Endothelial cell (in vitro differentiated cells): Measurements from ENCODE around the gene RGS7. TPM values are rescaled to one million over a fixed set of nuclear protein-coding genes. Genes with fewer than 3 reads are reported as not detected.

Experiments used
- DNase-seq: peaks from one replicate; pipeline ENCODE4 v3.0.0; 2021; ENCODE audit warnings: low spot score
- H3K27ac Mint-ChIP-seq: one replicate; pipeline ENCODE4 v1.8.0; 2021; ENCODE audit warnings: mixed read lengths, inconsistent platforms; ENCODE audit not compliant: unreplicated experiment
- H3K27me3 Mint-ChIP-seq: one replicate; pipeline ENCODE4 v1.8.0; 2021; ENCODE audit warnings: mild to moderate bottlenecking, moderate library complexity, mixed read lengths, inconsistent platforms; ENCODE audit not compliant: unreplicated experiment
- H3K36me3 Mint-ChIP-seq: one replicate; pipeline ENCODE4 v1.8.0; 2021; ENCODE audit warnings: mild to moderate bottlenecking, low read depth, mixed read lengths, inconsistent platforms; ENCODE audit not compliant: unreplicated experiment
- H3K4me1 Mint-ChIP-seq: one replicate; pipeline ENCODE4 v1.8.0; 2021; ENCODE audit warnings: mild to moderate bottlenecking, mixed read lengths, inconsistent platforms; ENCODE audit not compliant: unreplicated experiment
- H3K4me3 Mint-ChIP-seq: one replicate; pipeline ENCODE4 v1.8.0; 2021; ENCODE audit warnings: mild to moderate bottlenecking, mixed read lengths, inconsistent platforms; ENCODE audit not compliant: unreplicated experiment
- H3K9me3 Mint-ChIP-seq: one replicate; pipeline ENCODE4 v1.8.0; 2021; ENCODE audit warnings: mixed read lengths, inconsistent platforms; ENCODE audit not compliant: unreplicated experiment
- CTCF ChIP-seq: fragments of 200-600 bp; sonication (generic); IDR thresholded peaks from one replicate; pipeline ENCODE4 v1.5.0; 2021; ENCODE audit warnings: antibody characterized with exemption; ENCODE audit not compliant: unreplicated experiment
- total RNA-seq: library from RNA; stranded (reverse); fragmentation: NEBNext Ultra II Directional; extraction: Animal tissue kit (Norgen Biotek cat#: 25700); gene quantifications from one replicate; pipeline ENCODE4 v1.2.1, GENCODE V29; 2021; ENCODE audit not compliant: unreplicated experiment

Gene RGS7
- total RNA-seq, 1 donor from 2014 or later: 1.4 TPM

- H3K4me3 Mint-ChIP-seq: no peak overlapping the region
- H3K27ac Mint-ChIP-seq: no peak overlapping the region
- peaks cover 2% of the 10 kb centered on the region for H3K27me3 Mint-ChIP-seq
- no peaks in the 10 kb centered on the region for H3K36me3 Mint-ChIP-seq
- no peaks in the 10 kb centered on the region for H3K4me1 Mint-ChIP-seq
- TF ChIP-seq CTCF: no peak
- no peak for DNase-seq
- no peaks in the 10 kb centered on the region for H3K9me3 Mint-ChIP-seq
These were observed 359.0 kb downstream of the RGS7 start for GRCh38 chr1:240998024-240998423.

GRCh38 chr1:240993004-240993403 lies 364.0 kb downstream of the RGS7 start:
- DNase-seq: no peak
- Mint-ChIP-seq H3K36me3 (no peaks in the 10 kb centered on the region), H3K27ac (no peak overlapping the region), H3K27me3 (no peaks in the 10 kb centered on the region), H3K4me1 (no peaks in the 10 kb centered on the region), H3K4me3 (no peak overlapping the region), H3K9me3 (no peaks in the 10 kb centered on the region)
- no peak for TF ChIP-seq CTCF

- Mint-ChIP-seq H3K9me3 (no peaks in the 10 kb centered on the region), H3K4me1 (no peaks in the 10 kb centered on the region), H3K36me3 (no peaks in the 10 kb centered on the region), H3K27ac (no peak overlapping the region), H3K27me3 (no peaks in the 10 kb centered on the region), H3K4me3 (no peak overlapping the region)
- no peak for TF ChIP-seq CTCF
- DNase-seq: no peak
These were observed 365.8 kb downstream of the RGS7 start for GRCh38 chr1:240991230-240991629.

GRCh38 chr1:240987928-240988327 lies 369.1 kb downstream of the RGS7 start:
- DNase-seq: no peak
- Mint-ChIP-seq H3K36me3 (no peaks in the 10 kb centered on the region), H3K4me3 (no peak overlapping the region), H3K9me3 (no peaks in the 10 kb centered on the region), H3K27ac (no peak overlapping the region), H3K27me3 (no peaks in the 10 kb centered on the region), H3K4me1 (no peaks in the 10 kb centered on the region)
- TF ChIP-seq CTCF: no peak

- Mint-ChIP-seq H3K36me3 (no peaks in the 10 kb centered on the region), H3K4me1 (no peaks in the 10 kb centered on the region), H3K4me3 (no peak overlapping the region), H3K27me3 (no peaks in the 10 kb centered on the region), H3K27ac (no peak overlapping the region), H3K9me3 (no peaks in the 10 kb centered on the region)
- no peak for TF ChIP-seq CTCF
- DNase-seq: no peak
These were observed 371.9 kb downstream of the RGS7 start for GRCh38 chr1:240985081-240985480.
